Suppressor macrophage treated with lipopolysaccharide for 1 hour (primary cell): ENCODE measurements around the gene PGAM2.

ENCODE experiments used
- DNase-seq, 3 donors: peaks; one replicate each; pipeline ENCODE4 v3.0.0-alpha.2; 2020 to 2022

Gene PGAM2

GRCh38 chr7:44082541-44083207 is 17.3 kb upstream of the PGAM2 start:
- peak; percentile 99 for DNase-seq

DNA sequence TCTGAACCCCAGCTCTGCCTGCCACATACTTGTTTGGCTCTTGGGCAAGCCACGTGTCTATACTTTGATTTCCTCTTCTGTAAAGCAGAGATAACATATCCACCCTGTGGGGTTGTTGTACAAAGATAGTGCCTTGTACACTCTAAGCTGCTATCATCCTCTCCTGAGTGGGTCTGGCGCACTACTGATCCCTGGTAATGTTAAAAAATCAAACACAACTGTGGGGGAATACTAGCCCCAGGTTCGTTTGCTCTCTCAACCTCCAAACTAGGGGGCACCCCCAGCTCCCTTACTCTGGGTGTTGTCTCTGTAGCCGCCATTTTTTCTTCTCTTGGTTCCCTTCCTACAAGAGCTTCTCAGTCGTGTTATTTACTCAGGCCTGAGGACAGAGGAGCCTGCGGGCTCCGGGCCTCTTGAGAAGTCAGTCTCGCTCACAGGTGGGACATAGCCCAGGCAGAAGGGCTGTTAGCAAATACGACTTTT is 15.9 kb upstream of the PGAM2 start:
- DNase-seq = no peak

DNA sequence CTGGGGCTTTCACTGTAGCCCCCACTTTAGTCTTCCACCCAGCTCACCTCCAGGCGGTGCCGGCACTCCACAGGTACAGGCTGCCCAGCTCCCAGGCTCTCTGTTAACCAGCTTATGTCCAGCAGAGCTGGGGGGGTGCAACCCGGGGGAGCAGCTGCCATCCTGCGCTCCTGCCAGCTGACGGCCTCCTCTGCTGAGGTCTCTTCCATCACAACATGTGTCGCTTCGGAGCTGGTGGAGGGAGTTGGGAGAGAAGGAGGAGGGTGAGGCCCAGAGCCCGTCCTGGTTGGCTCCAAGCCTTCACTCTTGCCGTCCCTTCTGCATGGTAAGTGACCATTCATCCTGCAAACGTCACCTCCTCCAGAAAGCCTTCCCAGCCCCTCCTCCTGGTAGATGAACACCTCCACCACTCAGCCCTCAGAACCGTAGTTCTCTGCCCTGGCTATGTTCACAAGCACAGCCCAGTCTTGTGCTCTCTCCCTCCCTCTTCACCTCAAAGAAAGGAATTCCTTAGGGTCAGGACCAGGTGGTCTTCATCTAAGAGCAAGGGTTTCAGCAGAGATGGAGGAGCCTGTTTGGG is 15.4 kb upstream of the PGAM2 start:
- no peak for DNase-seq

DNA sequence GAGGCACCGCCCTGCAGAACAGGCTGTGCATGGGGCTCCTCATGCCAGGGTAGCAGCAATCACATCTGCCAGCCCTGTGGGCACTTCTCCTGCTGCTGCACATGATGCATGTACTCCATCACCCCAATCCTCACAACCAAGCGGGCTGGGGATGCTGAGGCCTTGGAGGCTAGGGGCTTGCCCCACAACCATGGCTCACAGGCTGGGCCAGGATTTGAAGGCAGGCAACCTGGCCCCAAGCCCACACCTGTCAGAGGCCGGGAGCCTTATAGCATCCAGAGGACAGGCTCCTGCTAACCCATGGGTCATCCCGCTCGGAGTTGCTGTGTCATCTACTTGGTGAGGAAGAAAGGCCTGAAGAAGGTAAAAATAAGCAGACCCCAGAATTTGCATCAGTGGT is 14.8 kb upstream of the PGAM2 start:
- no peak for DNase-seq

- DNase-seq = peak in 1 of 3 donors; percentile 46
These were observed 14.1 kb upstream of the PGAM2 start for GRCh38 chr7:44079331-44080021.

- no peak for DNase-seq
These were observed 13.2 kb upstream of the PGAM2 start for GRCh38 chr7:44078521-44078920.

DNA sequence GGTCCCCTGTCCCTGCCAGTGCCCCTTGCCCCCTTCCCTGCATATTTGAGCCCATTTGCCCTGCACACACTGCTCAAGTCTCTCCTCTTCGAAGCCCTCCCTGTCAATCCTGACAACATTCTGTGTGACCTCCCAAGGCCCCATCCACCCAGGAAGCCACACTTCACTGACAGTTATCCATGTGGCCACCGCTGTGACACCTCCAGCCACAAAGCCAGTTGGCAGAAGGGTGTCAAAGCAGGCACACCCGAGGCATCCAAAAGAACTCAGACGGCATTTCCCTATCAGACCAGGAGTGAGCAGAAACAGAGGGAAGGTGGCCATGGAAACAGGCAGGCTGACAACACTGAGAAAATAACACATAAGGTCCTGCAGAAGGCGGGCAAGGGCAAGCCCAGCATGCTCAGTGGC is 12.3 kb upstream of the PGAM2 start:
- DNase-seq = no peak

- DNase-seq = no peak
These were observed 11.7 kb upstream of the PGAM2 start for GRCh38 chr7:44077061-44077460.

DNA sequence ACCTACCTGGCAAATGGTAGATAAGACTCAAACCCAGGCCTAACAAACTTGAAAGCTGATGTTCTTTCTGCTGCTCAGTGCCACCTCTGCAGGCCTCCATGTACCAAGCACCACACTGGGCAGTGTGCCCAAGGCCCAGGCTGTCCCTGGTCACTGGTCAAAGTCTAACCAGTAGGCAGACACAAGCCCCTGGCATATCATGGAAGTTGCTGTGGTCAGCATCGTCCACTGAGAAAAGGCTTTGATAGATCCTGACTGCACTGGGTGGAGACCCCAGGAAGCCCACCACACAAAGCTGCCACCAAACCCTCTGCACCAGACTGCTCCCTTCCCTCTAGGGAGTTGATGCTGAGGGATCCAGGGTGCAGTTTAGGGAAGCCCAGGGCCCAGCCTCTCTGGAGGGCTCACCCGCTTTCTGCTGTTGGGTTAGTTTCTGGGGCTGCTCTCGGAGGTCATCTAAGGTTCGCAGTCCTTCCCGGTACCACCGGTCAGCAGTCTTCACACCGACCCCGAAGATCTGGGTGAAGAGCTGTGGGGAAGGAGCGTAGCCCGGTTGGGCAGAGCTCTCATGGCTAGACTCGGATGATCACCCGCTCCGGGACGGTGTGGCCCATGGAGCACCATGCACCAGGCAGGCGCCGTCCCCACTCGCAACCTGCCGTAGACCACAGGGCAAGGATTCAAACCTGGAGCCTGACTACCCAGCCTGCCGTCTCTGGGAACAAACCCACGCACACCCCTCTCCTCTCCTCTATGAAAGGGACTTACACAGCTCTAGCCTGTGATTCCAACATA is 10.9 kb upstream of the PGAM2 start:
- no peak for DNase-seq

DNA sequence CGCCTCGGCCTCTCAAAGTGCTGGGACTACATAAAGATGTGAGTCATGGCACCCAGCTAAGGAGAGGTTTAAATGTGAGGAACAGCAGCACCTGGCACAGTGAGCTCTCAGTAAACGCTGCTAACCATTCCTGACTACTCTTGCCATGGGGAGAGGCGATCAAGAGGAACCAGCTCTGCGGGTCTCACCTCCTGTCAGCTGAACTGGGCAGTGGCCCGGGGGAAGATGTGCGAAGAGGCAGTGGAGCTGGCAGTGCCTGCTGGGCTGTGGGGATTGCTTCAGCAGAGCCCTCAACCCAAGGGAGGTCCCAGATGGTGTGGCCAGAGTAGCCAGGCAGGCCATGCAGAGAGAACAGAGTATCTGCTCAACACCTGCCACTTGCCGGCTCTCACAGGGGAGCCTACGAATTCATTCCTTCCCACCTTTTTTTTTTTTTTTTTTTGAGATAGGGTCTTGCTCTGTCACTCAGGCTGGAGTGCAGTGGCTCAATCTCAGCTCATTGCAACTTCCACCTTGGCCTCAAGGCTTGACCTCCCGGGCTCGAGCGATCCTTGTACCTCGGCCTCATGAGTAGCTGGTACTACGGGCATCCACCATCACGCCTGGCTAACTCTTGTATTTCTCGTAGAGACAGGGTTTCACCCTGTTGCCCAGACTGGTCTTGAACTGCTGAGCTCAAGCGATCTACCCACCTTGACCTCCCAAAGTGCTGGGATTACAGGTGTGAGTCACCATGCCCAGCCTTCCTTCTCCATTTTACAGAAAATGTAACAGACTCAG is 10.1 kb upstream of the PGAM2 start:
- DNase-seq = no peak

DNA sequence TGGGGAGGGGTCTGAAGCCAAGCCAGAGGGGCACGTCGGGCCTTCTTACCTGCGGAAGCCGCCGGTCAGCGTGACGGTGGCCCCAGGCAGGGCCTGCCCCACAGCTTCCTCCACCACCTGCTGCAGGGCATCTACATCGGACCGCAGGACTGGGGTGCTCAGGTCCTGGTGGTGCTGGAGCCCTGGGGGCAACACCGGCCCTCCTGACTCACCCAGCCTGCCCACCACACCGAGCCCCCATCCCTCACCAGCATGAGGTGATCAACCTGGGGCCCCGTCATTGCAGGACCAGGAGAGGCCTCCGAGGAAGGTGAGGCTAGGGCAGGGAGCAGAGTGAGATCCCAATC is 9.0 kb upstream of the PGAM2 start:
- no peak for DNase-seq

- DNase-seq = peak; percentile 93 to 94 (median 94)
These were observed 8.4 kb upstream of the PGAM2 start for GRCh38 chr7:44073664-44074348.

DNA sequence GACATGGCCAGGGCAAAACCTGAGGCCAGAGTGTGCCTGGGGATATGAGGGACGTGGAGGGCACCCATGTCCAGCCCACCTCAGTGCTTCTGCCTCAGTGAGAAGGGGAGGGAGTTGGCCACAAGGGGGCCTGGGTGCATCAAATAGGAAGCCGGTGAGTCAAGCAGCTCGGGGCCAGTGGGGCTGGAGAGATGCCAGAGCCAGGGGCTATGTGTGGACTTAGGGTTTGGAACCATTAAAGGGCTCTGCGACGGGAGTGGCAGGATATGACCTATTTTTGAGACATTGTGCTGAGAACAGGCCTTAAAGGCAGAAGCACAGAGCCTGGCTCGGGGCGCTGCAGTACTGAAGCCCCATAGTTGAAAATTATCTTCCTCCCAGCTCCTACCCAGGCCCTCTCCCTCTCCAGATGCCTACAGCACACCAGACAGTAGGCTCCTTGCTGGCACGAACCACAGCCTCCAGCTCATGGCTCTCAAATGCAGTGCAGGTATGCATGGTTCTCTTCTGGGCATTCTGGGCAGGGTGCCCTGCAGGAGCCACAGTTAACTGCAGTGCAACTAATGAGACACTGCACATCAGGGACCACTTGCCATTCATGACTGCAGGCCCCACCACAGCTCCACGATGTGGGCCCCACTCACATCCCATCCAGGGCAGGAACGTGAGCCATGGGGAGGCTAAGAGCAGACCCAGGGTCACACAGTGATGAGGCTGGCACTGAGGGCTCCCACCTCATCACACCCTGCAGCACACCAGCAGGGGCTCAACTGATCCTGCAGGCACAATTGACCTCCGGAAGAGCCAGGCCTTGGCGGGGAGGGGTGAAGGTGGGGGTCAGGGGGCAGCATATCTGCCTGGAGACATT is 7.2 kb upstream of the PGAM2 start:
- peak; percentile 70 to 84 (median 75) for DNase-seq

GRCh38 chr7:44071726-44072363 is 6.5 kb upstream of the PGAM2 start:
- DNase-seq = no peak

- DNase-seq = no peak
These were observed 2.7 kb upstream of the PGAM2 start for GRCh38 chr7:44068054-44068453.

DNA sequence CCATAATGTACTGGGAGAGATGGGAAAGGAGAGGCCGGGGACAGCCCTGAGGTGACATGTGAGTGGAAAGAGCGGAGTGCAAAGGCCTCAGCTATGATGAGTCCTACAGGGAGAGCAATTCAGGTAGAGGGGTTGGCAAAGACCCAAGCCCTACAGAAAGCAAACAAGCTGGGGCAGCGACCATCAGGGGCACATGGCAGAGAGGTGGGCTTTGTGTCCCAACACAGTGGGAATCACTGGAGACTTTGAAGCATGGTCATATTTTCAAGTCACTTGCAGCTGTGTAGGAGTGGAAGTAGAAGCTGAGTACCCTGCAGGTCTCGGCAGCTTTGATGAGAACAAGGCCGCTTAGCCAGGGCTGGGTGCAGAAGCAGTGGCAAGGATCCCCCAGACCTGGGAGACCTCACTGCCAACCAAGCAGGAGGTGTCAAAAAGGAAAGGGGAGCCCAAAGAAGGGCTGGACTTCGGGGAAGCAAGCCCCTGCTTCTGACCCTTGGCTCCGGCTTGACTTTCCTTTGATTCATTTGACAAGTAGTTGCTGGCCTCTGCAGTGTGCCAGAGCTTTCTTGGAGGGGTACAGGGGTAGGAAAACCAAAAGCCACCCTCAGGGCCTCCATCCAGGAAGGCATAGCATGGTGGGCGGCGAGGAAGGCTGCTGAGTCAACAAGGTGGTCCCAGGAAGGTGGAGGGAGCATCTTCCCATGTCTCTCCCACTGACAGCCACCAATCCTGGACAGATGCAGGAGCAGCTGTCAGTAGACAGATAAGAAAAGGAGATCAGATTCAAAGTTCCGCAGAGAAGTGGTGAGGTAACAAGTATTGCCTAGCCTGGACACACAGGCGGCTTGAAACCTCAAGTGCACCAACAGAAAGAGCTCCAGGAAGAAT is 1.9 kb upstream of the PGAM2 start:
- DNase-seq = no peak

- DNase-seq = no peak
These were observed 1.2 kb upstream of the PGAM2 start for GRCh38 chr7:44066494-44067063.

GRCh38 chr7:44066111-44066460 is 719 bp upstream of the PGAM2 start:
- DNase-seq = no peak

GRCh38 chr7:44064791-44065430 is 456 bp downstream of the PGAM2 start:
- DNase-seq = no peak
